ENCODE measurements around the gene SLCO2B1. TPM values are rescaled to one million over a fixed set of nuclear protein-coding genes. Genes with fewer than 3 reads are reported as not detected.

The SLCO2B1 gene
- total and polyA plus RNA-seq, 4 donors = 52.7 to 184 (median 135) TPM

- no peak overlapping the region for H3K9ac ChIP-seq (ENCODE audit: low read depth in 1 of 2, low read length in 2 of 2)
- WGBS = 79% methylated on average over 13 of the region's 13 CpGs
- peak overlapping the region in 1 of 2 donors; percentile 76 for H3K27ac ChIP-seq (ENCODE audit: low read depth in 1 of 2, low read length in 2 of 2)
- DNase-seq (ENCODE audit: low spot score) = no peak
- TF ChIP-seq NR2F2 (IDR thresholded peaks at IDR 0.05) = no peak
- no peak for TF ChIP-seq EGR1 (IDR thresholded peaks at IDR 0.05; ENCODE audit: low read depth in 2 of 2)
- TF ChIP-seq RAD21 (IDR thresholded peaks at IDR 0.05) = no peak
- TF ChIP-seq FOXA2 (IDR thresholded peaks at IDR 0.05) = no peak
- no peak for TF ChIP-seq RXRA (IDR thresholded peaks at IDR 0.05)
- TF ChIP-seq HNF4G (IDR thresholded peaks at IDR 0.05) = no peak
- no peak for TF ChIP-seq GABPA (IDR thresholded peaks at IDR 0.05 in 1 of 2, conservative IDR thresholded peaks at IDR 0.05 in 1 of 2)
- no peak for TF ChIP-seq HNF4A (conservative IDR thresholded peaks at IDR 0.05)
- TF ChIP-seq YY1 (IDR thresholded peaks at IDR 0.05) = no peak
- no peak overlapping the region for H3K4me3 ChIP-seq (ENCODE audit: low read depth in 1 of 3, low read length in 3 of 3)
- no peaks in the 10 kb centered on the region for H3K27me3 ChIP-seq (ENCODE audit: control insufficient read depth in 4 of 4, insufficient read depth in 4 of 4, low read length in 3 of 4)
- peaks cover 16 to 64% (median 54%) of the 10 kb centered on the region in 4 donors for H3K4me1 ChIP-seq (ENCODE audit: control insufficient read depth in 4 of 4, insufficient read depth in 4 of 4, low read length in 3 of 4)
- H3K9me3 ChIP-seq (ENCODE audit: control insufficient read depth in 4 of 4, low read length in 3 of 4) = no peaks in the 10 kb centered on the region
- peaks cover 17 to 47% (median 33%) of the 10 kb centered on the region in 4 donors for H3K36me3 ChIP-seq (ENCODE audit: control insufficient read depth in 4 of 4, insufficient read depth in 3 of 4, low read depth in 1 of 4, low read length in 3 of 4)
These were observed 18.4 kb downstream of the SLCO2B1 start for GRCh38 chr11:75169101-75169885.

GRCh38 chr11:75170516-75171201, 19.8 kb downstream of the SLCO2B1 start:
- H3K36me3 ChIP-seq (ENCODE audit: control insufficient read depth in 4 of 4, insufficient read depth in 3 of 4, low read depth in 1 of 4, low read length in 3 of 4) = peaks cover 16 to 52% (median 40%) of the 10 kb centered on the region in 4 donors
- H3K27ac ChIP-seq (ENCODE audit: low read depth in 1 of 2, low read length in 2 of 2) = peak overlapping the region; percentile 17 to 76

More at GRCh38 chr11:75170516-75171201, 19.8 kb downstream of the SLCO2B1 start:
- H3K4me1 ChIP-seq (ENCODE audit: control insufficient read depth in 4 of 4, insufficient read depth in 4 of 4, low read length in 3 of 4) = peaks cover 17 to 61% (median 47%) of the 10 kb centered on the region in 4 donors
- H3K4me3 ChIP-seq (ENCODE audit: low read depth in 1 of 3, low read length in 3 of 3) = no peak overlapping the region
- no peaks in the 10 kb centered on the region for H3K27me3 ChIP-seq (ENCODE audit: control insufficient read depth in 4 of 4, insufficient read depth in 4 of 4, low read length in 3 of 4)
- DNase-seq (ENCODE audit: low spot score) = no peak
- H3K9me3 ChIP-seq (ENCODE audit: control insufficient read depth in 4 of 4, low read length in 3 of 4) = no peaks in the 10 kb centered on the region
- TF ChIP-seq MAX (IDR thresholded peaks at IDR 0.05) (no peak), SP1 (IDR thresholded peaks at IDR 0.05) (no peak), RXRA (IDR thresholded peaks at IDR 0.05) (no peak), HNF4G (IDR thresholded peaks at IDR 0.05) (no peak), YY1 (IDR thresholded peaks at IDR 0.05) (no peak), JUND (IDR thresholded peaks at IDR 0.05) (no peak), EGR1 (IDR thresholded peaks at IDR 0.05; ENCODE audit: low read depth in 2 of 2) (no peak), FOXA2 (IDR thresholded peaks at IDR 0.05) (no peak), TAF1 (conservative IDR thresholded peaks at IDR 0.05) (no peak), GABPA (IDR thresholded peaks at IDR 0.05 in 1 of 2, conservative IDR thresholded peaks at IDR 0.05 in 1 of 2) (no peak), FOXA1 (IDR thresholded peaks at IDR 0.05) (no peak), CTCF (IDR thresholded peaks at IDR 0.05; ENCODE audit: low read depth, low read length, missing input control) (no peak)
- TF ChIP-seq, protein P1, sequence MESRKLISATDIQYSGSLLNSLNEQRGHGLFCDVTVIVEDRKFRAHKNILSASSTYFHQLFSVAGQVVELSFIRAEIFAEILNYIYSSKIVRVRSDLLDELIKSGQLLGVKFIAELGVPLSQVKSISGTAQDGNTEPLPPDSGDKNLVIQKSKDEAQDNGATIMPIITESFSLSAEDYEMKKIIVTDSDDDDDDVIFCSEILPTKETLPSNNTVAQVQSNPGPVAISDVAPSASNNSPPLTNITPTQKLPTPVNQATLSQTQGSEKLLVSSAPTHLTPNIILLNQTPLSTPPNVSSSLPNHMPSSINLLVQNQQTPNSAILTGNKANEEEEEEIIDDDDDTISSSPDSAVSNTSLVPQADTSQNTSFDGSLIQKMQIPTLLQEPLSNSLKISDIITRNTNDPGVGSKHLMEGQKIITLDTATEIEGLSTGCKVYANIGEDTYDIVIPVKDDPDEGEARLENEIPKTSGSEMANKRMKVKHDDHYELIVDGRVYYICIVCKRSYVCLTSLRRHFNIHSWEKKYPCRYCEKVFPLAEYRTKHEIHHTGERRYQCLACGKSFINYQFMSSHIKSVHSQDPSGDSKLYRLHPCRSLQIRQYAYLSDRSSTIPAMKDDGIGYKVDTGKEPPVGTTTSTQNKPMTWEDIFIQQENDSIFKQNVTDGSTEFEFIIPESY (IDR thresholded peaks at IDR 0.05) = no peak
- TF ChIP-seq, protein P2, sequence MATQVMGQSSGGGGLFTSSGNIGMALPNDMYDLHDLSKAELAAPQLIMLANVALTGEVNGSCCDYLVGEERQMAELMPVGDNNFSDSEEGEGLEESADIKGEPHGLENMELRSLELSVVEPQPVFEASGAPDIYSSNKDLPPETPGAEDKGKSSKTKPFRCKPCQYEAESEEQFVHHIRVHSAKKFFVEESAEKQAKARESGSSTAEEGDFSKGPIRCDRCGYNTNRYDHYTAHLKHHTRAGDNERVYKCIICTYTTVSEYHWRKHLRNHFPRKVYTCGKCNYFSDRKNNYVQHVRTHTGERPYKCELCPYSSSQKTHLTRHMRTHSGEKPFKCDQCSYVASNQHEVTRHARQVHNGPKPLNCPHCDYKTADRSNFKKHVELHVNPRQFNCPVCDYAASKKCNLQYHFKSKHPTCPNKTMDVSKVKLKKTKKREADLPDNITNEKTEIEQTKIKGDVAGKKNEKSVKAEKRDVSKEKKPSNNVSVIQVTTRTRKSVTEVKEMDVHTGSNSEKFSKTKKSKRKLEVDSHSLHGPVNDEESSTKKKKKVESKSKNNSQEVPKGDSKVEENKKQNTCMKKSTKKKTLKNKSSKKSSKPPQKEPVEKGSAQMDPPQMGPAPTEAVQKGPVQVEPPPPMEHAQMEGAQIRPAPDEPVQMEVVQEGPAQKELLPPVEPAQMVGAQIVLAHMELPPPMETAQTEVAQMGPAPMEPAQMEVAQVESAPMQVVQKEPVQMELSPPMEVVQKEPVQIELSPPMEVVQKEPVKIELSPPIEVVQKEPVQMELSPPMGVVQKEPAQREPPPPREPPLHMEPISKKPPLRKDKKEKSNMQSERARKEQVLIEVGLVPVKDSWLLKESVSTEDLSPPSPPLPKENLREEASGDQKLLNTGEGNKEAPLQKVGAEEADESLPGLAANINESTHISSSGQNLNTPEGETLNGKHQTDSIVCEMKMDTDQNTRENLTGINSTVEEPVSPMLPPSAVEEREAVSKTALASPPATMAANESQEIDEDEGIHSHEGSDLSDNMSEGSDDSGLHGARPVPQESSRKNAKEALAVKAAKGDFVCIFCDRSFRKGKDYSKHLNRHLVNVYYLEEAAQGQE (IDR thresholded peaks at IDR 0.05) = no peak
- no peak overlapping the region for H3K9ac ChIP-seq (ENCODE audit: low read depth in 1 of 2, low read length in 2 of 2)
- WGBS = 76% methylated on average over 18 of the region's 18 CpGs

All from liver (tissue), 9 donors.